HEK293 (cell line): ENCODE results near the gene BCKDHB.

Source experiments
- CTCF ChIA-PET: fragments of 350-600 bp; formaldehyde crosslinking; extraction: SDS; loops from one replicate; lab custom pipeline; 2021; ENCODE audit warnings: antibody characterized with exemption; lab: Yijun Ruan, JAX
- POLR2A ChIA-PET: fragments of 300-600 bp; formaldehyde crosslinking; extraction: SDS; loops from one replicate; lab custom pipeline; 2020; ENCODE audit warnings: antibody characterized with exemption, inconsistent platforms; lab: Yijun Ruan, JAX
- H3K27ac ChIP-seq: fragments of 200-500 bp; sonication (Bioruptor generic); 2 replicates; pipeline ENCODE4 v1.5.1; 2014; ENCODE audit warnings: low read depth, low read length, control low read depth, inconsistent platforms; ENCODE audit errors: extremely low read depth
- H3K36me3 ChIP-seq, 2 experiments: fragments of 200-500 bp in 1 of 2; sonication (Bioruptor generic) in 1 of 2; 1 replicate in 1 of 2; 2 replicates in 1 of 2; pipeline ENCODE4 v1.5.1; 2014 to 2017; ENCODE audit warnings: inconsistent platforms in 2 of 2, low read length in 2 of 2; ENCODE audit not compliant: control insufficient read depth in 2 of 2, insufficient read depth in 1 of 2
- H3K4me1 ChIP-seq: fragments of 200-500 bp; sonication (Bioruptor generic); 2 replicates; pipeline ENCODE4 v1.5.1; 2014; ENCODE audit warnings: mild to moderate bottlenecking, low read length, inconsistent platforms; ENCODE audit not compliant: control insufficient read depth, insufficient read depth
- H3K4me3 ChIP-seq: 2 replicates; pipeline ENCODE4 v1.5.1; 2011; ENCODE audit warnings: low read depth, mild to moderate bottlenecking, control low read depth, low read length, moderate library complexity
- H3K9me3 ChIP-seq: fragments of 200-500 bp; sonication (Bioruptor generic); 2 replicates; pipeline ENCODE4 v1.5.1; 2014; ENCODE audit warnings: low read depth, low read length, inconsistent platforms; ENCODE audit not compliant: control insufficient read depth, insufficient read depth
- EGR2 ChIP-seq: fragments of 450-650 bp; formaldehyde crosslinking; IDR thresholded peaks from 2 replicates; pipeline ENCODE4 v1.5.1; 2016; ENCODE audit warnings: low read depth, missing biosample characterization, missing genetic modification characterization
- GLIS1 ChIP-seq: fragments of 450-650 bp; formaldehyde crosslinking; IDR thresholded peaks from 2 replicates; pipeline ENCODE4 v1.5.1; 2016; ENCODE audit warnings: missing biosample characterization, missing genetic modification characterization
- SETDB1 ChIP-seq: IDR thresholded peaks from one replicate; pipeline ENCODE4 v1.6.1; 2017; ENCODE audit warnings: mild to moderate bottlenecking, low read length, moderate library complexity, mixed read lengths; ENCODE audit not compliant: insufficient read length
- ZNF146 ChIP-seq: fragments of 450-650 bp; formaldehyde crosslinking; IDR thresholded peaks from 2 replicates; pipeline ENCODE4 v1.5.1; 2016; ENCODE audit warnings: missing biosample characterization, missing genetic modification characterization
- ZNF184 ChIP-seq: fragments of 450-650 bp; IDR thresholded peaks from 2 replicates; pipeline ENCODE4 v1.5.1; 2018; ENCODE audit warnings: missing biosample characterization, mild to moderate bottlenecking, missing genetic modification characterization
- ZNF2 ChIP-seq: fragments of 450-650 bp; formaldehyde crosslinking; IDR thresholded peaks from 2 replicates; pipeline ENCODE4 v1.5.1; 2016; ENCODE audit warnings: missing biosample characterization, missing genetic modification characterization
- ZNF23 ChIP-seq: fragments of 450-650 bp; formaldehyde crosslinking; IDR thresholded peaks from 2 replicates; pipeline ENCODE4 v1.5.1; 2016; ENCODE audit warnings: missing biosample characterization, missing genetic modification characterization, borderline replicate concordance
- ZNF239 ChIP-seq: fragments of 450-650 bp; formaldehyde crosslinking; IDR thresholded peaks from 2 replicates; pipeline ENCODE4 v1.5.1; 2016; ENCODE audit warnings: missing biosample characterization, missing genetic modification characterization
- ZNF266 ChIP-seq: fragments of 450-650 bp; formaldehyde crosslinking; IDR thresholded peaks from 2 replicates; pipeline ENCODE4 v1.5.1; 2016; ENCODE audit warnings: missing biosample characterization, missing genetic modification characterization, low read depth
- ZNF302 ChIP-seq: fragments of 450-650 bp; formaldehyde crosslinking; IDR thresholded peaks from 2 replicates; pipeline ENCODE4 v1.5.1; 2016; ENCODE audit warnings: missing biosample characterization, missing genetic modification characterization, low read depth
- ZNF354C ChIP-seq: fragments of 450-650 bp; formaldehyde crosslinking; IDR thresholded peaks from 2 replicates; pipeline ENCODE4 v1.5.1; 2016; ENCODE audit warnings: missing biosample characterization, missing genetic modification characterization, low read depth, borderline replicate concordance
- ZNF48 ChIP-seq: fragments of 450-650 bp; formaldehyde crosslinking; IDR thresholded peaks from 2 replicates; pipeline ENCODE4 v1.5.1; 2016; ENCODE audit warnings: missing biosample characterization, missing genetic modification characterization
- ZNF510 ChIP-seq: fragments of 450-650 bp; formaldehyde crosslinking; IDR thresholded peaks from 2 replicates; pipeline ENCODE4 v1.5.1; 2018; ENCODE audit warnings: mild to moderate bottlenecking, missing genetic modification characterization, missing biosample characterization; ENCODE audit not compliant: insufficient replicate concordance
- ZNF549 ChIP-seq: fragments of 450-650 bp; IDR thresholded peaks from 2 replicates; pipeline ENCODE4 v1.5.1; 2018; ENCODE audit warnings: missing biosample characterization, missing genetic modification characterization, mild to moderate bottlenecking, inconsistent platforms, moderate library complexity
- ZNF555 ChIP-seq: fragments of 450-650 bp; formaldehyde crosslinking; conservative IDR thresholded peaks from 2 replicates; pipeline ENCODE4 v1.5.1; 2017; ENCODE audit warnings: missing biosample characterization, mild to moderate bottlenecking, missing genetic modification characterization, inconsistent platforms
- ZNF571 ChIP-seq: fragments of 450-650 bp; formaldehyde crosslinking; IDR thresholded peaks from 2 replicates; pipeline ENCODE4 v1.5.0; 2017; ENCODE audit warnings: missing biosample characterization, missing genetic modification characterization
- ZNF585B ChIP-seq: fragments of 450-650 bp; formaldehyde crosslinking; IDR thresholded peaks from 2 replicates; pipeline ENCODE4 v1.5.1; 2016; ENCODE audit warnings: missing biosample characterization, missing genetic modification characterization
- ZNF747 ChIP-seq: fragments of 450-650 bp; formaldehyde crosslinking; IDR thresholded peaks from 2 replicates; pipeline ENCODE4 v1.5.1; 2016; ENCODE audit warnings: missing biosample characterization, missing genetic modification characterization
- ZNF792 ChIP-seq: fragments of 450-650 bp; formaldehyde crosslinking; IDR thresholded peaks from 2 replicates; pipeline ENCODE4 v1.5.1; 2016; ENCODE audit warnings: missing biosample characterization, missing genetic modification characterization
- ZNF830 ChIP-seq: fragments of 450-650 bp; IDR thresholded peaks from 2 replicates; pipeline ENCODE4 v1.5.0; 2018; ENCODE audit warnings: missing biosample characterization, missing genetic modification characterization, low read depth, mild to moderate bottlenecking, moderate library complexity
- ZSCAN16 ChIP-seq: fragments of 450-650 bp; formaldehyde crosslinking; IDR thresholded peaks from 2 replicates; pipeline ENCODE4 v1.5.1; 2016; ENCODE audit warnings: missing biosample characterization, missing genetic modification characterization
- TF ChIP-seq, protein P1 (sequence below): fragments of 450-650 bp; formaldehyde crosslinking; IDR thresholded peaks from 2 replicates; pipeline ENCODE4 v1.5.1; 2016; ENCODE audit warnings: missing biosample characterization, missing genetic modification characterization
- TF ChIP-seq, protein P2 (sequence below): fragments of 450-650 bp; formaldehyde crosslinking; IDR thresholded peaks from 2 replicates; pipeline ENCODE4 v1.5.1; 2016; ENCODE audit warnings: missing biosample characterization, missing genetic modification characterization
- TF ChIP-seq, protein P3 (sequence below): fragments of 450-650 bp; formaldehyde crosslinking; IDR thresholded peaks from 2 replicates; pipeline ENCODE4 v1.5.1; 2017; ENCODE audit warnings: missing biosample characterization, missing genetic modification characterization
- TF ChIP-seq, protein P4 (sequence below): fragments of 450-650 bp; formaldehyde crosslinking; IDR thresholded peaks from 2 replicates; pipeline ENCODE4 v1.5.1; 2017; ENCODE audit warnings: missing biosample characterization, missing genetic modification characterization
- TF ChIP-seq, protein P5 (sequence below): fragments of 450-650 bp; formaldehyde crosslinking; optimal IDR thresholded peaks from 2 replicates; pipeline ENCODE3; 2016; ENCODE audit warnings: missing biosample characterization, mild to moderate bottlenecking, missing genetic modification characterization

BCKDHB gene

DNA sequence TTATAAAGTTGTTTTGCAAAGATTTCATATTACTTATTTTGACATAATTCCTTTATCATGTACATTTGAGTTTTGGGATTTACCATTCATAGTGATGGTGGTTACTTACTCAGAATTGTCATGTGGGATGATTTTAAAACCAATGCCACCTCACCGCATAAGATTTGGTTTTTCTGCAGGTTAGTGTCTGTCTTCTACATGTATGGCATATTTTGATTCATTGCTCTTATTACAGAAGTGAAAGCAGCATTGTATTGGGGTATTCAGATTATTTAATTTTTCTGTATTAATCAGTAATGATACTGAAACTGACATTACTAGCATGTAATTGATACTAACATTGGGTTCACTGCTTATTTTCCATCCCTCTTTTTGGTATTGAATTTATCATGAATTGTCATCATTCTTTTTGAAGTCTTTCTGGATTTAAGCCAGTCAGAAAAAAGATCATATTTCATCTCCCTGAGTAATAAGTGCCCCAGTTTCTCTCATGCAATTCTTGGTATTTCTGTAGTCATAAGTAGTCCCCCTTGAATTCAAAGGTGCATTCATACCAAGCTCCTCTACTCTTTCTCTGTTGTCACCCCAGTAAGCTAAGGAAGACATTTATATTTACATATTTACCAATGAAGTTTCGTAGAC lies 176.6 kb downstream of the BCKDHB start:
- no peaks in the 10 kb centered on the region for H3K36me3 ChIP-seq

DNA sequence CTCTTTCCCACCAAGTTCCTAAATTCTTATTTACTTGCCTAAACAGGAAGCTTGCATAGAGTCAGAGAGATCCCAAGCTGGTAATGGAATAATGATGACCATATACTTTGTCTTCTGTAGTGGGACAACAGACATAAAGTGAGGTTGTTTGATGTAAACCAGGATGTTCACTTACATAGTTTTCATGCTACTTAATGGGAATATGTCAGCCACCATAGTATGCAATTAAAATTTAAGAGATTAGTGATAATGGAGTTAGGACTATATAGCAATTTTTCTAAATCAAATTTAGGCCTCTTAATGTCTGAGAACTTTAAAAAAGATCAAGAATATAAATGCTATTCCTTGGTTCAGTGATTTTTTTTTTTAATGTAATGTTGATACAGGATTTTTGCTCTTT lies 180.6 kb downstream of the BCKDHB start:
- POLR2A ChIA-PET, result no interaction called here
- no peak overlapping the region for H3K4me3 ChIP-seq
- H3K27ac ChIP-seq, result no peak overlapping the region
- CTCF ChIA-PET, result interaction anchor here (0.6 kb wide), 1 partner anchor 159 kb away, joined by 6 read pairs; no protein-coding TSS in a partner anchor
- no peaks in the 10 kb centered on the region for H3K36me3 ChIP-seq
- TF ChIP-seq ZNF555 (tag by site-specific recombination) (no peak), ZNF747 (tag by site-specific recombination) (no peak), ZNF549 (tag by site-specific recombination) (no peak), ZNF792 (tag by site-specific recombination) (no peak), ZNF2 (tag by site-specific recombination) (no peak), ZNF184 (tag by site-specific recombination) (no peak), ZNF239 (no peak), ZNF571 (tag by site-specific recombination) (no peak), ZNF354C (no peak)
- TF ChIP-seq, protein P1, sequence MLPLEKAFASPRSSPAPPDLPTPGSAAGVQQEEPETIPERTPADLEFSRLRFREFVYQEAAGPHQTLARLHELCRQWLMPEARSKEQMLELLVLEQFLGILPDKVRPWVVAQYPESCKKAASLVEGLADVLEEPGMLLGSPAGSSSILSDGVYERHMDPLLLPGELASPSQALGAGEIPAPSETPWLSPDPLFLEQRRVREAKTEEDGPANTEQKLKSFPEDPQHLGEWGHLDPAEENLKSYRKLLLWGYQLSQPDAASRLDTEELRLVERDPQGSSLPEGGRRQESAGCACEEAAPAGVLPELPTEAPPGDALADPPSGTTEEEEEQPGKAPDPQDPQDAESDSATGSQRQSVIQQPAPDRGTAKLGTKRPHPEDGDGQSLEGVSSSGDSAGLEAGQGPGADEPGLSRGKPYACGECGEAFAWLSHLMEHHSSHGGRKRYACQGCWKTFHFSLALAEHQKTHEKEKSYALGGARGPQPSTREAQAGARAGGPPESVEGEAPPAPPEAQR (tag by site-specific recombination), result no peak
- TF ChIP-seq, protein P2, sequence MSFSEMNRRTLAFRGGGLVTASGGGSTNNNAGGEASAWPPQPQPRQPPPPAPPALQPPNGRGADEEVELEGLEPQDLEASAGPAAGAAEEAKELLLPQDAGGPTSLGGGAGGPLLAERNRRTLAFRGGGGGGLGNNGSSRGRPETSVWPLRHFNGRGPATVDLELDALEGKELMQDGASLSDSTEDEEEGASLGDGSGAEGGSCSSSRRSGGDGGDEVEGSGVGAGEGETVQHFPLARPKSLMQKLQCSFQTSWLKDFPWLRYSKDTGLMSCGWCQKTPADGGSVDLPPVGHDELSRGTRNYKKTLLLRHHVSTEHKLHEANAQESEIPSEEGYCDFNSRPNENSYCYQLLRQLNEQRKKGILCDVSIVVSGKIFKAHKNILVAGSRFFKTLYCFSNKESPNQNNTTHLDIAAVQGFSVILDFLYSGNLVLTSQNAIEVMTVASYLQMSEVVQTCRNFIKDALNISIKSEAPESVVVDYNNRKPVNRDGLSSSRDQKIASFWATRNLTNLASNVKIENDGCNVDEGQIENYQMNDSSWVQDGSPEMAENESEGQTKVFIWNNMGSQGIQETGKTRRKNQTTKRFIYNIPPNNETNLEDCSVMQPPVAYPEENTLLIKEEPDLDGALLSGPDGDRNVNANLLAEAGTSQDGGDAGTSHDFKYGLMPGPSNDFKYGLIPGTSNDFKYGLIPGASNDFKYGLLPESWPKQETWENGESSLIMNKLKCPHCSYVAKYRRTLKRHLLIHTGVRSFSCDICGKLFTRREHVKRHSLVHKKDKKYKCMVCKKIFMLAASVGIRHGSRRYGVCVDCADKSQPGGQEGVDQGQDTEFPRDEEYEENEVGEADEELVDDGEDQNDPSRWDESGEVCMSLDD (tag by site-specific recombination), result no peak
- no peaks in the 10 kb centered on the region for H3K9me3 ChIP-seq
- no peaks in the 10 kb centered on the region for H3K4me1 ChIP-seq

More for the DNA sequence above, 176.6 kb downstream of the BCKDHB start:
- Histone ChIP-seq H3K4me1 (no peaks in the 10 kb centered on the region), H3K27ac (no peak overlapping the region), H3K4me3 (no peak overlapping the region), H3K9me3 (no peaks in the 10 kb centered on the region)
- ChIA-PET POLR2A (no interaction called here), CTCF (interaction anchor here (0.6 to 0.7 kb wide), 2 partner anchors 18 to 1564 kb away, joined by 3 read pairs; no protein-coding TSS in a partner anchor)
- TF ChIP-seq, protein P3, sequence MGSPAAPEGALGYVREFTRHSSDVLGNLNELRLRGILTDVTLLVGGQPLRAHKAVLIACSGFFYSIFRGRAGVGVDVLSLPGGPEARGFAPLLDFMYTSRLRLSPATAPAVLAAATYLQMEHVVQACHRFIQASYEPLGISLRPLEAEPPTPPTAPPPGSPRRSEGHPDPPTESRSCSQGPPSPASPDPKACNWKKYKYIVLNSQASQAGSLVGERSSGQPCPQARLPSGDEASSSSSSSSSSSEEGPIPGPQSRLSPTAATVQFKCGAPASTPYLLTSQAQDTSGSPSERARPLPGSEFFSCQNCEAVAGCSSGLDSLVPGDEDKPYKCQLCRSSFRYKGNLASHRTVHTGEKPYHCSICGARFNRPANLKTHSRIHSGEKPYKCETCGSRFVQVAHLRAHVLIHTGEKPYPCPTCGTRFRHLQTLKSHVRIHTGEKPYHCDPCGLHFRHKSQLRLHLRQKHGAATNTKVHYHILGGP (tag by site-specific recombination), result no peak
- TF ChIP-seq ZNF48 (tag by site-specific recombination), result no peak
- TF ChIP-seq, protein P4, sequence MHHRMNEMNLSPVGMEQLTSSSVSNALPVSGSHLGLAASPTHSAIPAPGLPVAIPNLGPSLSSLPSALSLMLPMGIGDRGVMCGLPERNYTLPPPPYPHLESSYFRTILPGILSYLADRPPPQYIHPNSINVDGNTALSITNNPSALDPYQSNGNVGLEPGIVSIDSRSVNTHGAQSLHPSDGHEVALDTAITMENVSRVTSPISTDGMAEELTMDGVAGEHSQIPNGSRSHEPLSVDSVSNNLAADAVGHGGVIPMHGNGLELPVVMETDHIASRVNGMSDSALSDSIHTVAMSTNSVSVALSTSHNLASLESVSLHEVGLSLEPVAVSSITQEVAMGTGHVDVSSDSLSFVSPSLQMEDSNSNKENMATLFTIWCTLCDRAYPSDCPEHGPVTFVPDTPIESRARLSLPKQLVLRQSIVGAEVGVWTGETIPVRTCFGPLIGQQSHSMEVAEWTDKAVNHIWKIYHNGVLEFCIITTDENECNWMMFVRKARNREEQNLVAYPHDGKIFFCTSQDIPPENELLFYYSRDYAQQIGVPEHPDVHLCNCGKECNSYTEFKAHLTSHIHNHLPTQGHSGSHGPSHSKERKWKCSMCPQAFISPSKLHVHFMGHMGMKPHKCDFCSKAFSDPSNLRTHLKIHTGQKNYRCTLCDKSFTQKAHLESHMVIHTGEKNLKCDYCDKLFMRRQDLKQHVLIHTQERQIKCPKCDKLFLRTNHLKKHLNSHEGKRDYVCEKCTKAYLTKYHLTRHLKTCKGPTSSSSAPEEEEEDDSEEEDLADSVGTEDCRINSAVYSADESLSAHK (tag by site-specific recombination), result no peak
- TF ChIP-seq EGR2, result no peak
- TF ChIP-seq ZNF830, result no peak
- TF ChIP-seq, protein P5, sequence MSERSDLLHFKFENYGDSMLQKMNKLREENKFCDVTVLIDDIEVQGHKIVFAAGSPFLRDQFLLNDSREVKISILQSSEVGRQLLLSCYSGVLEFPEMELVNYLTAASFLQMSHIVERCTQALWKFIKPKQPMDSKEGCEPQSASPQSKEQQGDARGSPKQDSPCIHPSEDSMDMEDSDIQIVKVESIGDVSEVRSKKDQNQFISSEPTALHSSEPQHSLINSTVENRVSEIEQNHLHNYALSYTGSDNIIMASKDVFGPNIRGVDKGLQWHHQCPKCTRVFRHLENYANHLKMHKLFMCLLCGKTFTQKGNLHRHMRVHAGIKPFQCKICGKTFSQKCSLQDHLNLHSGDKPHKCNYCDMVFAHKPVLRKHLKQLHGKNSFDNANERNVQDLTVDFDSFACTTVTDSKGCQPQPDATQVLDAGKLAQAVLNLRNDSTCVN (tag by site-specific recombination), result no peak
- TF ChIP-seq ZNF747 (tag by site-specific recombination), result no peak
- no peak for TF ChIP-seq ZSCAN16 (tag by site-specific recombination)
- TF ChIP-seq SETDB1, result no peak
- TF ChIP-seq ZNF266 (tag by site-specific recombination), result no peak
- TF ChIP-seq ZNF585B (tag by site-specific recombination), result no peak
- no peak for TF ChIP-seq ZNF571 (tag by site-specific recombination)
- TF ChIP-seq GLIS1 (tag by site-specific recombination), result no peak
- TF ChIP-seq ZNF146, result no peak
- no peak for TF ChIP-seq ZNF23 (tag by site-specific recombination)
- no peak for TF ChIP-seq ZNF510 (tag by site-specific recombination)
- TF ChIP-seq ZNF302 (tag by site-specific recombination), result no peak
